ACC112 (cell line): ENCODE results near the gene AXIN1.

ENCODE experiments used
- H2AFZ ChIP-seq: fragments of 200-600 bp; sonication (generic); one replicate; pipeline ENCODE4 v1.6.0; 2017; ENCODE audit warnings: antibody characterized with exemption, low read length; ENCODE audit not compliant: unreplicated experiment
- H3K27ac ChIP-seq: fragments of 200-600 bp; sonication (generic); 2 replicates; pipeline ENCODE4 v1.5.1; 2014; ENCODE audit warnings: low read depth, mild to moderate bottlenecking, antibody characterized with exemption, low read length, moderate library complexity
- H3K27me3 ChIP-seq: fragments of 200-600 bp; sonication (generic); 2 replicates; pipeline ENCODE4 v1.6.1; 2014; ENCODE audit warnings: mild to moderate bottlenecking, antibody characterized with exemption, low read length, moderate library complexity, mixed read lengths; ENCODE audit not compliant: insufficient read depth
- H3K36me3 ChIP-seq: fragments of 200-600 bp; sonication (generic); 2 replicates; pipeline ENCODE4 v1.6.1; 2016; ENCODE audit warnings: mild to moderate bottlenecking, antibody characterized with exemption, low read length, moderate library complexity, mixed read lengths; ENCODE audit not compliant: insufficient read depth
- H3K4me1 ChIP-seq: fragments of 200-600 bp; sonication (generic); one replicate; pipeline ENCODE4 v1.6.1; 2016; ENCODE audit warnings: low read length, mixed read lengths; ENCODE audit not compliant: insufficient read depth, unreplicated experiment, control insufficient read depth
- H3K4me3 ChIP-seq: fragments of 200-600 bp; sonication (generic); 2 replicates; pipeline ENCODE4 v1.5.1; 2014; ENCODE audit warnings: mild to moderate bottlenecking, low read depth, low read length
- H3K79me2 ChIP-seq: fragments of 200-600 bp; sonication (generic); one replicate; pipeline ENCODE4 v1.6.0; 2016; ENCODE audit warnings: low read length; ENCODE audit not compliant: control insufficient read depth, unreplicated experiment, insufficient read depth

AXIN1 gene

DNA sequence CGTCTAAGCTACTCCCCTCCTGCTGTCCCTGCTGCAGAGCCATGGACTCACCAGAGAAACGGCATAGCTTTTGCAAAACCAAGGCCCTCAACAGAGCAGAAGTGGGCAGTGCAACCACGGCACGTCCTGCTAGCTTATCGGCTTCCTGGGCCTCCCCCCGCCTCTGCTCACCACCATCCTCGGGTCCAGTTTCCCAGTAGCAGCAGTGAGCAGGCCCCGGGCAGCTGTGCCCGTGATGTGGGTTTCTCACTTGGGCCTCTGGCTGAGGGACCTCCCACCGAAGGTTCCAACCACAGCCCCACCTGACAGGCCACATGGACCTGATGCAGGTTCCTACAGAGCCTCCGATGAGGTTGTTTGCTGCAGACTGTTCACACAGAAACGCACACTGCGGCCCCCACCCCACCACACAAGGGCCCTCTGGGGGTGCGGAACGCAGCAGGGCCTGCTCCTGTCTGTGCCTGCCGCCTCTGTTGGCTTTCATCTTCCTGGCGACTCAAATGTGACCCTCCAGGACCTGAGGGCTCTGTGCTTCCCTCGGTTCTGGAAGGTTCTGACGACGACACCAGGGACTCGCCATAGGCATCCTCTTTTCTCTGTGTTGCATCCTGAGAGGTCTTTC lies 44.7 kb downstream of the AXIN1 start:
- H2AFZ ChIP-seq: no peak overlapping the region
- no peaks in the 10 kb centered on the region for H3K27me3 ChIP-seq
- H3K36me3 ChIP-seq: no peaks in the 10 kb centered on the region; the same call in 1 of the 2 replicates
- H3K79me2 ChIP-seq: no peaks in the 10 kb centered on the region
- no peaks in the 10 kb centered on the region for H3K4me1 ChIP-seq
- no peak overlapping the region for H3K4me3 ChIP-seq
- H3K27ac ChIP-seq: no peak overlapping the region

DNA sequence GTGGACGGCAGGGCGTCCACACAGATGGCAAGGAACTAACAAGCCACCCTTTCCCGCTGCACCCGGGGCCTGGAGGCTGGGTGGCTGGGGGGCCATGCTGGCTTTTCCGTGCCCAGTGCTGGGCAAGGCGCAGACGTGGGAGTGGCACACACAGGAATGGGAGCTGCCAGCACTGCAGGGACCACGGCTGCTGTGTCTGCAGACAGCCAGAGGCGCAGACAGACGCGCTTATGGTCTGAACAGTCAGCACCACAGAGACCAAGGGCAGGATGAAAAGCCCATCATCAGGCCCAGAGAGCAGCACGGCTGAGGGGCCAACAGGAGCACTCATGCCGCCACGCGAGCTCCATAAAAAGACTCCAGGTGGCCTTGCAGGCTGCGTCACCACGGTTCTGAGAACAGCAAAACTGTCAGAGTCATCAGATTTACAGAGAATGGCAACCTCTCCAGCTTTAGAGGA lies 45.6 kb downstream of the AXIN1 start:
- Histone ChIP-seq H3K27me3 (no peaks in the 10 kb centered on the region), H3K79me2 (no peaks in the 10 kb centered on the region), H3K4me1 (no peaks in the 10 kb centered on the region), H3K27ac (no peak overlapping the region), H2AFZ (no peak overlapping the region), H3K4me3 (no peak overlapping the region), H3K36me3 (no peaks in the 10 kb centered on the region; the same call in 1 of the 2 replicates)

DNA sequence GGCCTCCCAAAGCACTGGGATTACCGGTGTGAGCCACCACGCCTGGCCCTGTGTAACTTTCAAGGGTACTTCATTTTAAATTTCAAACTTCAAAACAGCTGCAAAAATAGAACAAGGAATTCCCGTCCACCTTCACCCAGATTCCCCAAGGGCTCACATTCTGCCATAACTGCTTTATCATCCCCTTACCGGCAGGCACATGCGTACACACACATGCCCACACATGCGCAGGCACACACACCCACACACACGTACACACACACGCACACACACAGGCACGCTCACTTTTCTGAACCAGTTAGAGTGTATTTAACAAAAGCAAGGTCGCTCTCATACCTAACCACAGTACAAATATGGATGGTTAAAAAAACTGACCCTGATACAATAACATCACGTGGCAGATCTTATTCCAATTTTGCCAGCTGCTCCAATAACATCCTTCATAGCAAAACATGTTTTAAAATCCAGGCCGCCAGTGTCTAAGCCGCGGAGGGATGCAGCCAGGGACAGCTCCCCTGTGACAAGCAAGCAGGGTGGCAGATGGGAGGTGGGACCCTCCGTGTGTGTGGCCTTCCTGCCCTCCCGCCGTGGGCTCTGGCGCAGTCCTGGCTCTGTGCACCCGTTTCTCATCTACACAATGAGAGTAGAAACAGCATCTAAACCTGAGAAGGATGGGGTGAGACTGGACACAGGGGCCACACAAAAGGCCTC lies 46.5 kb downstream of the AXIN1 start:
- H3K27me3 ChIP-seq: no peaks in the 10 kb centered on the region
- H3K36me3 ChIP-seq: no peaks in the 10 kb centered on the region; the same call in 1 of the 2 replicates
- H3K27ac ChIP-seq: no peak overlapping the region

DNA sequence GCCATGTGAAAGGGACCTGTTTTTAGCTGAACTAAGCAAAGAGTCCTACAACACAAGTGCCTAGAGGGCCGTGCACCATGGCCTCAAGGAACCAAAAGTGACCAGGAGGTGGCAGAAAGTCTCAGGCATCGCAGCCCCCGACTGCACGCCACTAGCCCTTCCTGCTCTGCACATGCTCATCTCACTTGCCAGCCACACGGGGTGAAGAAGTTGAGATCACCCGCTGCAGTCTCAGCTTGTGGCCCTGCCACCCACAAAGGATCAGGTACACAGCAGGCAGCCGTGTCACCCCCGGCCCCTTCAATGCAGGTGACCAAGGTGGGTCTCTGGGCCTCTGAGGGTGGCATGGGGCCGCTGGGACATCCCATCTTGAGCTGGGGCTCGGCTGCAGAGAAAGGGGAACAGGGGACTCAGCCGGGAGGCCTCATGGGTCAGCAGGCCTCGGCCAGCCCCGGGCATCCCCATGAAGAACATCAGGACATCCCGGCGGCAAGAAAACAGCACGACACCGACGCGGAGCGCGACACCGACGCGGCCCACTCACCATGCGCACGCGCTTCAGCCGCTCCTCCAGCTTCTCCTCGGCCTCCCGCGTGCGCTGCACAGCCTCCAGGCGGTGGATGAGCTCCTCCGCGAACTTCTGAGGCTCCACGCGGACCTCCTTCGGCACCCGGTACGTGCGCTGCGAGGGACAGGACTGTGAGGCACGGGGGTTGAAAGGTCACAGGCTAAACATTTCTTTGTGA lies 48.6 kb downstream of the AXIN1 start:
- H2AFZ ChIP-seq: no peak overlapping the region
- H3K4me1 ChIP-seq: no peaks in the 10 kb centered on the region
- H3K27ac ChIP-seq: no peak overlapping the region
- H3K27me3 ChIP-seq: no peaks in the 10 kb centered on the region
- H3K79me2 ChIP-seq: no peaks in the 10 kb centered on the region
- no peak overlapping the region for H3K4me3 ChIP-seq
- H3K36me3 ChIP-seq: no peaks in the 10 kb centered on the region; the same call in 1 of the 2 replicates

More for the DNA sequence above, 46.5 kb downstream of the AXIN1 start:
- no peak overlapping the region for H3K4me3 ChIP-seq
- no peaks in the 10 kb centered on the region for H3K79me2 ChIP-seq
- H3K4me1 ChIP-seq: no peaks in the 10 kb centered on the region
- no peak overlapping the region for H2AFZ ChIP-seq

DNA sequence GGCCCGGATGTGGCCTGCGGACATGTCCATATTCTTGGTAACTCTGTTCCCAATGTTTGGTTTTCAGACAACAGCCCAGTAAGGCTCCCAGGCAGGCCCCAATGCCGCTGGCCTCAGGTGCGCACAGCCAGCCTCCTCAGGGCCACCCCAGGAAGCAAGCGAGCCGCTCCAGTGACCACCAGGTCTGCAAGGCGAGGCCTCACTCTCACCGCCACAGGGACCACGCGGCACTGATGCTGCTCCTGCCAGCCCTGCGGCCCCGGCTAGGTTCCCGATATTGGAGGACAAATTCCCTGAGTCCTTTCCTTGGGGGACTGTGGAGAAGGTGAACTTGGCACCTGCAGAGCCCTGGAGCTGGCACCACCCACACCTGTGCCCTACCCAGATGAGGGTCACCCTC lies 50.6 kb downstream of the AXIN1 start:
- Histone ChIP-seq H3K27ac (no peak overlapping the region), H3K27me3 (no peaks in the 10 kb centered on the region), H2AFZ (no peak overlapping the region), H3K4me3 (no peak overlapping the region), H3K4me1 (no peaks in the 10 kb centered on the region), H3K79me2 (no peaks in the 10 kb centered on the region), H3K36me3 (no peaks in the 10 kb centered on the region; the same call in 1 of the 2 replicates)

DNA sequence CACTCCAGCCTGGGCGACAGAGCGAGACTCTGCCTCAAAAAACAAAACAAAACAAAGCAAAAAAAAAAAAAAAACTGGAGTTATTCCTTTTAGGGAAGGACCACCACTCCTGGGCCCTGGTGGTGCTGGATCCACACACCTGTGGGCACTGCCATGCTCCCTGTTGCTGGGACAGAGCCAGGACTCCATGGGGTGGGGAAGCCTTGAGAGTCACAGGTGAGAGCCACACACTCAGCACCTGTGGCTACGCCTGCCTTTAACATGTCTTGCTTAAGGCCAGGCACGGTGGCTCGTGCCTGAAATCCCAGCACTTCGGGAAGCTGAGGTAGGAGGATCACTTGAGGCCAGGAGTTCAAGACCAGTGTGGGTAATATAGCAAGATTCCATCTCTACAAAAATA lies 51.3 kb downstream of the AXIN1 start:
- Histone ChIP-seq H3K27me3 (no peaks in the 10 kb centered on the region), H3K36me3 (no peaks in the 10 kb centered on the region; the same call in 1 of the 2 replicates), H3K79me2 (no peaks in the 10 kb centered on the region), H3K27ac (no peak overlapping the region), H2AFZ (no peak overlapping the region), H3K4me3 (no peak overlapping the region), H3K4me1 (no peaks in the 10 kb centered on the region)

DNA sequence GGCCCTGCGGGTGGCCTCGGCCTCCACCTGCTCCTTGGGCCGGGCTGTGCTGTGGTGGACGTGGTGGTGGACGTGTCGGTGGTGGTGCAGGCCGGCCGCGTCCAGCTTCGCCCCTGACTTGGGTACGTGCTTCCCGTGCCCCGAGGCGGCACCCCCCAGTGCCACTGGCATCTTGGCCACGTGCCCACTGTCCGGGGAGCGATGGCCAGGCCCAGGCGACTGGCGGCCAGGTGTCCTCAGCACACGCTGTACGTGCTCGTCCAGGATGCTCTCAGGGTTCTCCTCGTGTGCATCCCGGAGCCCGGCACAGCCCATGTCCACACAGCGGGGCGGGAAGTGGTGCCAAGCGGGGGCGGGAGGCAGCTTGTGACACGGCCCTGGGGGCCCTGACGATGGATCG lies 54.7 kb downstream of the AXIN1 start:
- Histone ChIP-seq H3K36me3 (no peaks in the 10 kb centered on the region), H3K79me2 (no peaks in the 10 kb centered on the region), H3K27me3 (no peaks in the 10 kb centered on the region), H3K4me1 (no peaks in the 10 kb centered on the region), H2AFZ (no peak overlapping the region), H3K4me3 (no peak overlapping the region), H3K27ac (no peak overlapping the region)

DNA sequence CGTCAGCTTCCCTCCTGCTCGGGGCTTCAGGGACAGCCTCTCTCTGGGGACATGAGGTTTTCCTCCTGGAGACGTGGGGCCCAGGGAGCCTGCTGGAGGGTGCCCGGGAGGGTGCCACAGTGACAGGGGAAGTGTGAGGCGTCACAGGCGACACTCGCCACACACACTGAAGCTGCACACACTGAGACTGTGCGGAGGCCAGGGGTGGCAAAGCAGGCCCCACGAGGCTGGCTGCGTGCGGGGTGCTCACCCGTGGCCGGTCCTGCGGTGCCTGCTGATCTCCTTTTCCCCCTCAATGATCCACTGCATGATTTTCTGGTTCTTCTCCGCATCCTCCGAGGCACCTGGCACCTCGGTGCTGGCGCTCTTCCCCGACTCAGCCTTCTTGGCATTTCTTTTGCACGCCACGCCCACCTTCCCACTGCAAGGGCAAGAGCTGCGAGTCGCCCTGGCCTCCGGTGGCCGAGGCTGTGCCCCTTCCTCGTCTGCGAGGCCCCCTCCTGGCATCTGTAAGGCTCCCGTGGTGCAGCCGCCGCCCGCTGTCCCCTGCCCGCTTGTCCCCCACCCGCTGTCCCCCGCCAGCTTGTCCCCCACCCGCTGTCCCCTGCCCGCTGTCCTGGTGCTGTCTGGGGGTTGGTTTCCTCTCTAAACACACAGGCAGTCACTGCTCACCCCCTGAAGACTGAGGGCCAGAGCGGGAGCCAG lies 55.6 kb downstream of the AXIN1 start:
- Histone ChIP-seq H3K4me3 (no peak overlapping the region), H2AFZ (no peak overlapping the region), H3K27ac (no peak overlapping the region), H3K27me3 (no peaks in the 10 kb centered on the region), H3K36me3 (no peaks in the 10 kb centered on the region), H3K4me1 (no peaks in the 10 kb centered on the region), H3K79me2 (no peaks in the 10 kb centered on the region)

DNA sequence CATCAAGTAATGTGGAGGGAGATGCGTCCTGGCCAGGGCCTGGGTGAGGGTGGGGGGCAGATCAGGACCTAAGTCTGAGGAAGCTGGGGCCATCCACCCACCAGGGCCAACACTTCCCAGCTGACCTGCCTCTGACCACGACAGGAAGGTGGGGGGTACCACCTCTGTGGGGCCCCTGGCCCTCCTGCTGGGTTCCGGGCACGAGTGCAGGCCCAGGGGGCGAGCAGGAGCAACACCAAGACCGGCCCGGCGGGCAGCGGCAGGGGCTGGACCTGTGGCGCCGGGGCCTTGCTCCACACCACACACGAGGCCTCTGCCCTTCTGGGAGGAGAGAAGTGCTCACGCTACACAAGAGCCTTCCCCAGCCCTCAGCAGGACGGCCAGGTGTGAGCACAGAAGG lies 56.2 kb downstream of the AXIN1 start:
- H3K79me2 ChIP-seq: no peaks in the 10 kb centered on the region
- H3K36me3 ChIP-seq: no peaks in the 10 kb centered on the region
- no peak overlapping the region for H2AFZ ChIP-seq
- no peak overlapping the region for H3K27ac ChIP-seq
- no peaks in the 10 kb centered on the region for H3K4me1 ChIP-seq
- H3K4me3 ChIP-seq: no peak overlapping the region
- H3K27me3 ChIP-seq: no peaks in the 10 kb centered on the region

DNA sequence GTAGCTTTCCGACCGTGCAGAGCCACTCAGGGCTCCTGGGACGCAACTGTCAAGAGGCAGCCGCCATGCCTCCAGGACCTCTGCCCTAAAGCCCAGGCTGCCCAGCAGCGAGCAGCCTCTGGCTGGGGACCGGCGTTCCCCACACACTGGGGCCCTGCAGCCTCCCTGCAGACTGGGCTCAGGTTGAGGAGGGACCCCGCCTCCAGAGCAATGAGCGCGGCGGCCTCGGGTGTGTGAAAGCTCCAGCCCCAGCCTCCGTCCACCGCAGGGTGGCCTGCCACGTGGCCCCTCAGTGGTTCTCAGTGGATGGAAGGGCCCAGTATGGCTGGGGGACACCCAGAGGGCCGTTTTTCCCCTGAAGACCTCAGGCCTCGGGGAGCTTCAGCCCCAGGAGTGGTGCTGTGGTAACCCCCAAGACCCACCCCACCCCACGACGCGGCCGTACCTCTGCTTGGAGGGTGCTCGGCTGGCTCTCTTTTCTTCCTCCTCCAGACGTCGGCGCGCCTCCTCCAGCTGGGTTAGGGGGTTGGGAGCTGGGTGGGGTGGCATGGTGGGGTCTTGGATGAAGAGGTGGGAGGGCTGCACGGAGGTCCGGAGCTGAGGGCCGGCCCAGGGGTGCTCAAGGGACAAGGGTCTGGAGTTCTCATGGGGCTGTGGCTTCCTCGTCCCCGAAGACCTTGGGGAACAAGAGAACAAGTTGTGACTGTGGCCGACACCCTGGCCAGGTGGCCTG lies 59.3 kb downstream of the AXIN1 start:
- Histone ChIP-seq H3K4me1 (no peaks in the 10 kb centered on the region), H3K27me3 (no peaks in the 10 kb centered on the region), H3K27ac (no peak overlapping the region), H3K4me3 (no peak overlapping the region), H3K79me2 (no peaks in the 10 kb centered on the region), H3K36me3 (no peaks in the 10 kb centered on the region), H2AFZ (no peak overlapping the region)
